ENCODE measurements around the gene LAMA5.

DNA sequence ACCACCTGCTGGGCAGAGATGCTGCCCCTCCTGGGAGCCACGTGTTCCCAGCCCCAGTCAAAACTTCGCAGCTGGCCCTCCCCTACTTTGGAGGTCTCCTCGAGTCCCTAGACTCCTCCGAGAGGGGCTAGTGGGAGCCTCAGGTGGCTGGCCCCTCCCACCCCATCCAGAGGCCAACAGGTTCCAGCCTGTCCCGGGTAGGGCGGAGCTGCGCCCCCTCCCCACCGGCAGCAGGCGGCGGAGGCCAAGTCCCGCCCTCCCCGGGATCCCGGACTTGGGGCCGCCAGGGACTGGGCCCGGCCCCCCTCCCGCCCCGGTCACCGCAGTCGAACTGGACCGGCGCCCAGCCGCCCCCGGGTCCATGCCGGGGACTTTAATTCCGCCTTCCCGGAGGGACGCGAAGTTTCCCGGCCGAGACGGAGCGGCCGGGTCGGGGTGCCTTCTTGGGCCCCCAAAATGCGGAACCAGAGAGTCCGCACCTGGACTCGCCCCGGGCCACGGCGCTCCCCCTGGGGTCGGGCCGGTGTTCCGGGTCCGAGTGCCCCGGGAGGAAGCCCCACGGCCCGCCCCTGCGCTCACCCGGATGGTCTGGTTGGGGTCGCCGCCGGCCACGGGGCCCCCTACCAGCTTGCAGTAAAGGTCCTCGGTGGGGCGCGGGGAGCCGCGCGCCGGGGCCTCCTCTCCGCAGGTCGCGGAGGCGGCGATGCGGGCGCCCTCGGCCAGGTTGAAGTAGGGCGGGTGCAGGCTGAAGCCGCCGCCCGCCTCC is 559 bp downstream of the LAMA5 start:
- TF ChIP-seq BCL11A (IDR thresholded peaks at IDR 0.05; ENCODE audit: low read depth in 2 of 2, low read length in 2 of 2) (no peak), EZH2 (IDR thresholded peaks at IDR 0.05; ENCODE audit: low read depth, low read length, severe bottlenecking) (no peak), CHD1 (IDR thresholded peaks at IDR 0.05; ENCODE audit: low read depth, low read length) (no peak), RXRA (IDR thresholded peaks at IDR 0.05; ENCODE audit: insufficient read depth, low read depth, low read length) (no peak), ASH2L (IDR thresholded peaks at IDR 0.05; ENCODE audit: low read length) (no peak), EP300 (IDR thresholded peaks at IDR 0.05; ENCODE audit: borderline replicate concordance in 1 of 2, low read depth in 2 of 2, low read length in 2 of 2) (no peak), NANOG (IDR thresholded peaks at IDR 0.05; ENCODE audit: insufficient read depth, low read depth, low read length, poor library complexity, severe bottlenecking) (no peak), CREB1 (IDR thresholded peaks at IDR 0.05) (no peak)
- TF ChIP-seq, protein P1, sequence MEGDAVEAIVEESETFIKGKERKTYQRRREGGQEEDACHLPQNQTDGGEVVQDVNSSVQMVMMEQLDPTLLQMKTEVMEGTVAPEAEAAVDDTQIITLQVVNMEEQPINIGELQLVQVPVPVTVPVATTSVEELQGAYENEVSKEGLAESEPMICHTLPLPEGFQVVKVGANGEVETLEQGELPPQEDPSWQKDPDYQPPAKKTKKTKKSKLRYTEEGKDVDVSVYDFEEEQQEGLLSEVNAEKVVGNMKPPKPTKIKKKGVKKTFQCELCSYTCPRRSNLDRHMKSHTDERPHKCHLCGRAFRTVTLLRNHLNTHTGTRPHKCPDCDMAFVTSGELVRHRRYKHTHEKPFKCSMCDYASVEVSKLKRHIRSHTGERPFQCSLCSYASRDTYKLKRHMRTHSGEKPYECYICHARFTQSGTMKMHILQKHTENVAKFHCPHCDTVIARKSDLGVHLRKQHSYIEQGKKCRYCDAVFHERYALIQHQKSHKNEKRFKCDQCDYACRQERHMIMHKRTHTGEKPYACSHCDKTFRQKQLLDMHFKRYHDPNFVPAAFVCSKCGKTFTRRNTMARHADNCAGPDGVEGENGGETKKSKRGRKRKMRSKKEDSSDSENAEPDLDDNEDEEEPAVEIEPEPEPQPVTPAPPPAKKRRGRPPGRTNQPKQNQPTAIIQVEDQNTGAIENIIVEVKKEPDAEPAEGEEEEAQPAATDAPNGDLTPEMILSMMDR (IDR thresholded peaks at IDR 0.05; ENCODE audit: control extremely low read depth in 1 of 3, insufficient read depth in 1 of 3, low read depth in 1 of 3, low read length in 3 of 3), result no peak
- TF ChIP-seq, protein P2, sequence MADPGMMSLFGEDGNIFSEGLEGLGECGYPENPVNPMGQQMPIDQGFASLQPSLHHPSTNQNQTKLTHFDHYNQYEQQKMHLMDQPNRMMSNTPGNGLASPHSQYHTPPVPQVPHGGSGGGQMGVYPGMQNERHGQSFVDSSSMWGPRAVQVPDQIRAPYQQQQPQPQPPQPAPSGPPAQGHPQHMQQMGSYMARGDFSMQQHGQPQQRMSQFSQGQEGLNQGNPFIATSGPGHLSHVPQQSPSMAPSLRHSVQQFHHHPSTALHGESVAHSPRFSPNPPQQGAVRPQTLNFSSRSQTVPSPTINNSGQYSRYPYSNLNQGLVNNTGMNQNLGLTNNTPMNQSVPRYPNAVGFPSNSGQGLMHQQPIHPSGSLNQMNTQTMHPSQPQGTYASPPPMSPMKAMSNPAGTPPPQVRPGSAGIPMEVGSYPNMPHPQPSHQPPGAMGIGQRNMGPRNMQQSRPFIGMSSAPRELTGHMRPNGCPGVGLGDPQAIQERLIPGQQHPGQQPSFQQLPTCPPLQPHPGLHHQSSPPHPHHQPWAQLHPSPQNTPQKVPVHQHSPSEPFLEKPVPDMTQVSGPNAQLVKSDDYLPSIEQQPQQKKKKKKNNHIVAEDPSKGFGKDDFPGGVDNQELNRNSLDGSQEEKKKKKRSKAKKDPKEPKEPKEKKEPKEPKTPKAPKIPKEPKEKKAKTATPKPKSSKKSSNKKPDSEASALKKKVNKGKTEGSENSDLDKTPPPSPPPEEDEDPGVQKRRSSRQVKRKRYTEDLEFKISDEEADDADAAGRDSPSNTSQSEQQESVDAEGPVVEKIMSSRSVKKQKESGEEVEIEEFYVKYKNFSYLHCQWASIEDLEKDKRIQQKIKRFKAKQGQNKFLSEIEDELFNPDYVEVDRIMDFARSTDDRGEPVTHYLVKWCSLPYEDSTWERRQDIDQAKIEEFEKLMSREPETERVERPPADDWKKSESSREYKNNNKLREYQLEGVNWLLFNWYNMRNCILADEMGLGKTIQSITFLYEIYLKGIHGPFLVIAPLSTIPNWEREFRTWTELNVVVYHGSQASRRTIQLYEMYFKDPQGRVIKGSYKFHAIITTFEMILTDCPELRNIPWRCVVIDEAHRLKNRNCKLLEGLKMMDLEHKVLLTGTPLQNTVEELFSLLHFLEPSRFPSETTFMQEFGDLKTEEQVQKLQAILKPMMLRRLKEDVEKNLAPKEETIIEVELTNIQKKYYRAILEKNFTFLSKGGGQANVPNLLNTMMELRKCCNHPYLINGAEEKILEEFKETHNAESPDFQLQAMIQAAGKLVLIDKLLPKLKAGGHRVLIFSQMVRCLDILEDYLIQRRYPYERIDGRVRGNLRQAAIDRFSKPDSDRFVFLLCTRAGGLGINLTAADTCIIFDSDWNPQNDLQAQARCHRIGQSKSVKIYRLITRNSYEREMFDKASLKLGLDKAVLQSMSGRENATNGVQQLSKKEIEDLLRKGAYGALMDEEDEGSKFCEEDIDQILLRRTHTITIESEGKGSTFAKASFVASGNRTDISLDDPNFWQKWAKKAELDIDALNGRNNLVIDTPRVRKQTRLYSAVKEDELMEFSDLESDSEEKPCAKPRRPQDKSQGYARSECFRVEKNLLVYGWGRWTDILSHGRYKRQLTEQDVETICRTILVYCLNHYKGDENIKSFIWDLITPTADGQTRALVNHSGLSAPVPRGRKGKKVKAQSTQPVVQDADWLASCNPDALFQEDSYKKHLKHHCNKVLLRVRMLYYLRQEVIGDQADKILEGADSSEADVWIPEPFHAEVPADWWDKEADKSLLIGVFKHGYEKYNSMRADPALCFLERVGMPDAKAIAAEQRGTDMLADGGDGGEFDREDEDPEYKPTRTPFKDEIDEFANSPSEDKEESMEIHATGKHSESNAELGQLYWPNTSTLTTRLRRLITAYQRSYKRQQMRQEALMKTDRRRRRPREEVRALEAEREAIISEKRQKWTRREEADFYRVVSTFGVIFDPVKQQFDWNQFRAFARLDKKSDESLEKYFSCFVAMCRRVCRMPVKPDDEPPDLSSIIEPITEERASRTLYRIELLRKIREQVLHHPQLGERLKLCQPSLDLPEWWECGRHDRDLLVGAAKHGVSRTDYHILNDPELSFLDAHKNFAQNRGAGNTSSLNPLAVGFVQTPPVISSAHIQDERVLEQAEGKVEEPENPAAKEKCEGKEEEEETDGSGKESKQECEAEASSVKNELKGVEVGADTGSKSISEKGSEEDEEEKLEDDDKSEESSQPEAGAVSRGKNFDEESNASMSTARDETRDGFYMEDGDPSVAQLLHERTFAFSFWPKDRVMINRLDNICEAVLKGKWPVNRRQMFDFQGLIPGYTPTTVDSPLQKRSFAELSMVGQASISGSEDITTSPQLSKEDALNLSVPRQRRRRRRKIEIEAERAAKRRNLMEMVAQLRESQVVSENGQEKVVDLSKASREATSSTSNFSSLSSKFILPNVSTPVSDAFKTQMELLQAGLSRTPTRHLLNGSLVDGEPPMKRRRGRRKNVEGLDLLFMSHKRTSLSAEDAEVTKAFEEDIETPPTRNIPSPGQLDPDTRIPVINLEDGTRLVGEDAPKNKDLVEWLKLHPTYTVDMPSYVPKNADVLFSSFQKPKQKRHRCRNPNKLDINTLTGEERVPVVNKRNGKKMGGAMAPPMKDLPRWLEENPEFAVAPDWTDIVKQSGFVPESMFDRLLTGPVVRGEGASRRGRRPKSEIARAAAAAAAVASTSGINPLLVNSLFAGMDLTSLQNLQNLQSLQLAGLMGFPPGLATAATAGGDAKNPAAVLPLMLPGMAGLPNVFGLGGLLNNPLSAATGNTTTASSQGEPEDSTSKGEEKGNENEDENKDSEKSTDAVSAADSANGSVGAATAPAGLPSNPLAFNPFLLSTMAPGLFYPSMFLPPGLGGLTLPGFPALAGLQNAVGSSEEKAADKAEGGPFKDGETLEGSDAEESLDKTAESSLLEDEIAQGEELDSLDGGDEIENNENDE (IDR thresholded peaks at IDR 0.05; ENCODE audit: insufficient replicate concordance, low read length), result no peak

Measured in H1 (cell line).